ENCODE data around the gene NR2F1.

GRCh38 chr5:93577854-93578812 lies 4.9 kb upstream of the NR2F1 start:
- TF ChIP-seq CTCF (conservative IDR thresholded peaks at IDR 0.05): no peak
- no peak for TF ChIP-seq EZH2 (IDR thresholded peaks at IDR 0.05; ENCODE audit: low read depth)
